ENCODE measurements around the gene LZTR1. TPM values are rescaled to one million over a fixed set of nuclear protein-coding genes. Genes with fewer than 3 reads are reported as not detected.
A peak's percentile ranks its signal among the peaks of the same experiment; 100 is the strongest.
"Not testable (repeated sequence)": the region's sequence is repeated elsewhere in the genome, so short reads cannot be mapped to it uniquely, and the experiment has no call there.

LZTR1 gene
- total and polyA plus RNA-seq, 2 experiments from 2014 or later, result 29.7 to 80.1 TPM

GRCh38 chr22:20937031-20937793, 44.9 kb upstream of the LZTR1 start:
- H4K20me1 ChIP-seq (ENCODE audit: insufficient read depth), result peaks cover 46% of the 10 kb centered on the region
- peaks cover 19% of the 10 kb centered on the region for H3F3A ChIP-seq (ENCODE audit: insufficient read depth)
- peaks cover 100% of the 10 kb centered on the region for H3K79me2 ChIP-seq (ENCODE audit: insufficient read depth)
- peaks cover 23% of the 10 kb centered on the region for H3K4me1 ChIP-seq (ENCODE audit: insufficient read depth)
- H3K4me3 ChIP-seq, result no peak overlapping the region
- no peaks in the 10 kb centered on the region for H3K9me3 ChIP-seq (ENCODE audit: low read depth)
- 78 to 84% methylated on average over 11 to 12 of the region's 12 CpGs for WGBS, 2 experiments (ENCODE audit: low coverage in 1 of 2, low lambda C conversion rate in 2 of 2, missing lambda C conversion rate in 2 of 2)
- H2AFZ ChIP-seq, result no peak overlapping the region
- H3K4me2 ChIP-seq (ENCODE audit: unreplicated experiment), result no peak overlapping the region
- TF ChIP-seq EZH2 (IDR thresholded peaks at IDR 0.05; ENCODE audit: insufficient read depth, poor library complexity, severe bottlenecking) (no peak), EZH2phosphoT487 (IDR thresholded peaks at IDR 0.05; ENCODE audit: insufficient read depth, low read depth) (no peak)
- H3K9ac ChIP-seq, result no peak overlapping the region
- no peak for DNase-seq
- no peaks in the 10 kb centered on the region for H3K27me3 ChIP-seq (replicated peaks; ENCODE audit: insufficient read depth)
- H3K36me3 ChIP-seq (ENCODE audit: low read depth), result peaks cover 7% of the 10 kb centered on the region; the same call in 1 of the 2 replicates
- H3K9me2 ChIP-seq (ENCODE audit: insufficient read depth), result no peaks in the 10 kb centered on the region
- in situ Hi-C loops (cut with MboI), result no loop called here
- H3K27ac ChIP-seq, result no peak overlapping the region

GRCh38 chr22:20937794-20938671, 44.1 kb upstream of the LZTR1 start:
- H3K27ac ChIP-seq, result no peak overlapping the region
- no peak for DNase-seq
- 78 to 80% methylated on average over 8 of the region's 8 CpGs for WGBS, 2 experiments (ENCODE audit: low coverage in 1 of 2, low lambda C conversion rate in 2 of 2, missing lambda C conversion rate in 2 of 2)
- peaks cover 100% of the 10 kb centered on the region for H3K79me2 ChIP-seq (ENCODE audit: insufficient read depth)
- in situ Hi-C loops (cut with MboI), result no loop called here
- H3K9me2 ChIP-seq (ENCODE audit: insufficient read depth), result no peaks in the 10 kb centered on the region
- peaks cover 53% of the 10 kb centered on the region for H4K20me1 ChIP-seq (ENCODE audit: insufficient read depth)
- H3F3A ChIP-seq (ENCODE audit: insufficient read depth), result peaks cover 26% of the 10 kb centered on the region
- no peak overlapping the region for H3K9ac ChIP-seq
- TF ChIP-seq EZH2 (IDR thresholded peaks at IDR 0.05; ENCODE audit: insufficient read depth, poor library complexity, severe bottlenecking), result no peak
- no peak for TF ChIP-seq EZH2phosphoT487 (IDR thresholded peaks at IDR 0.05; ENCODE audit: insufficient read depth, low read depth)
- H3K4me1 ChIP-seq (ENCODE audit: insufficient read depth), result peaks cover 23% of the 10 kb centered on the region
- no peak overlapping the region for H3K4me2 ChIP-seq (ENCODE audit: unreplicated experiment)
- no peaks in the 10 kb centered on the region for H3K9me3 ChIP-seq (ENCODE audit: low read depth)
- no peak overlapping the region for H2AFZ ChIP-seq
- no peak overlapping the region for H3K4me3 ChIP-seq
- peaks cover 7% of the 10 kb centered on the region; the same call in 1 of the 2 replicates for H3K36me3 ChIP-seq (ENCODE audit: low read depth)
- H3K27me3 ChIP-seq (replicated peaks; ENCODE audit: insufficient read depth), result no peaks in the 10 kb centered on the region

GRCh38 chr22:20939457-20940185, 42.5 kb upstream of the LZTR1 start:
- H3K4me2 ChIP-seq (ENCODE audit: unreplicated experiment); H3K36me3 ChIP-seq (ENCODE audit: low read depth); H3K9me2 ChIP-seq (ENCODE audit: insufficient read depth); H3K9ac ChIP-seq; DNase-seq; H3K4me3 ChIP-seq; H2AFZ ChIP-seq; H3K9me3 ChIP-seq (ENCODE audit: low read depth); in situ Hi-C loops (cut with MboI); H3K27me3 ChIP-seq (replicated peaks; ENCODE audit: insufficient read depth): not testable (repeated sequence)
- Histone ChIP-seq H4K20me1 (ENCODE audit: insufficient read depth) (peaks cover 61% of the 10 kb centered on the region), H3K27ac (peak overlapping the region; percentile 43), H3K79me2 (ENCODE audit: insufficient read depth) (peaks cover 100% of the 10 kb centered on the region), H3F3A (ENCODE audit: insufficient read depth) (peaks cover 28% of the 10 kb centered on the region), H3K4me1 (ENCODE audit: insufficient read depth) (peaks cover 23% of the 10 kb centered on the region)
- 64 to 70% methylated on average over 14 of the region's 14 CpGs for WGBS, 2 experiments (ENCODE audit: low coverage in 1 of 2, low lambda C conversion rate in 2 of 2, missing lambda C conversion rate in 2 of 2)

- Histone ChIP-seq H3K4me3 (no peak overlapping the region), H3K27ac (peak overlapping the region; percentile 43), H3K9me2 (ENCODE audit: insufficient read depth) (no peaks in the 10 kb centered on the region), H3K4me1 (ENCODE audit: insufficient read depth) (peaks cover 26% of the 10 kb centered on the region), H3K36me3 (ENCODE audit: low read depth) (no peaks in the 10 kb centered on the region), H4K20me1 (ENCODE audit: insufficient read depth) (peaks cover 61% of the 10 kb centered on the region), H3F3A (ENCODE audit: insufficient read depth) (peaks cover 29% of the 10 kb centered on the region), H3K27me3 (replicated peaks; ENCODE audit: insufficient read depth) (no peaks in the 10 kb centered on the region), H2AFZ (no peak overlapping the region), H3K9ac (no peak overlapping the region), H3K9me3 (ENCODE audit: low read depth) (no peaks in the 10 kb centered on the region), H3K4me2 (ENCODE audit: unreplicated experiment) (no peak overlapping the region), H3K79me2 (ENCODE audit: insufficient read depth) (peaks cover 100% of the 10 kb centered on the region)
- in situ Hi-C loops (cut with MboI), result no loop called here
- peak; percentile 55 for DNase-seq
- 16 to 33% methylated on average over 3 of the region's 3 CpGs for WGBS, 2 experiments (ENCODE audit: low coverage in 1 of 2, low lambda C conversion rate in 2 of 2, missing lambda C conversion rate in 2 of 2)
- no peak for TF ChIP-seq EZH2phosphoT487 (IDR thresholded peaks at IDR 0.05; ENCODE audit: insufficient read depth, low read depth)
- TF ChIP-seq EZH2 (IDR thresholded peaks at IDR 0.05; ENCODE audit: insufficient read depth, poor library complexity, severe bottlenecking), result no peak
Measured at GRCh38 chr22:20940186-20940651, 41.9 kb upstream of the LZTR1 start.

Data from GM23248 (cell line).